AG04450 (cell line): Measurements from ENCODE around the gene FRG2B. TPM values are rescaled to one million over a fixed set of nuclear protein-coding genes. Genes with fewer than 3 reads are reported as not detected.
"Not testable (repeated sequence)": the region's sequence is repeated elsewhere in the genome, so short reads cannot be mapped to it uniquely, and the experiment has no call there.

ENCODE experiments used
- CTCF ChIA-PET: fragments of 300-600, 350-600 bp; formaldehyde crosslinking; extraction: SDS; loops from one replicate; lab custom pipeline; 2022; ENCODE audit warnings: antibody characterized with exemption, inconsistent platforms; lab: Charles Lee
- POLR2A ChIA-PET: fragments of 350-600 bp; formaldehyde crosslinking; extraction: SDS; loops from one replicate; lab custom pipeline; 2021; ENCODE audit warnings: antibody characterized with exemption, inconsistent platforms; lab: Yijun Ruan, JAX
- DNase-seq: peaks from one replicate; pipeline ENCODE4 v3.0.0-alpha.2; 2011; ENCODE audit warnings: low read depth, low spot score
- H3K27ac ChIP-seq: one replicate; pipeline ENCODE4 v1.5.1; 2012; ENCODE audit warnings: low read depth, low read length, control low read depth
- H3K27me3 ChIP-seq: one replicate; pipeline ENCODE4 v1.6.0; 2012; ENCODE audit warnings: low read length; ENCODE audit not compliant: control insufficient read depth, insufficient read depth
- H3K4me3 ChIP-seq: 2 replicates; pipeline ENCODE4 v1.5.1; 2011; ENCODE audit warnings: mild to moderate bottlenecking, low read depth, low read length, control low read depth
- H3K9me3 ChIP-seq: 2 replicates; pipeline ENCODE4 v1.5.1; 2012; ENCODE audit warnings: low read length; ENCODE audit not compliant: control insufficient read depth, insufficient read depth
- polyA minus RNA-seq: library from RNA; depleted of rRNA, polyadenylated mRNA; stranded (reverse); fragments of >200 nt; gene quantifications from 2 replicates; pipeline ENCODE4 v1.2.3, GENCODE V29; 2011; rRNA and poly(A)+ RNA removed
- polyA plus RNA-seq: library from polyadenylated mRNA; depleted of rRNA; stranded (reverse); fragments of >200 nt; gene quantifications from 2 replicates; pipeline ENCODE4 v1.2.3, GENCODE V29; 2011; rRNA removed

Gene FRG2B
- not detected in 2 replicates for polyA plus RNA-seq
- polyA minus RNA-seq, result not detected in 2 replicates

- H3K27ac ChIP-seq, H3K4me3 ChIP-seq, H3K9me3 ChIP-seq, POLR2A ChIA-PET, H3K27me3 ChIP-seq, DNase-seq, CTCF ChIA-PET: not testable (repeated sequence)
Measured at GRCh38 chr10:133626695-133627094, at the start of gene FRG2B. Gene FRG2B, minus strand, starts transcription at chr10:133626795. Its CDS starts 53 bp downstream, at chr10:133626742.

GRCh38 chr10:133667446-133667845 lies 40.9 kb upstream of the FRG2B start:
- DNase-seq, POLR2A ChIA-PET, H3K27ac ChIP-seq, H3K9me3 ChIP-seq, CTCF ChIA-PET, H3K27me3 ChIP-seq, H3K4me3 ChIP-seq: not testable (repeated sequence)

GRCh38 chr10:133663544-133664160 lies 37.1 kb upstream of the FRG2B start:
- CTCF ChIA-PET, POLR2A ChIA-PET, H3K9me3 ChIP-seq, DNase-seq, H3K27me3 ChIP-seq, H3K27ac ChIP-seq, H3K4me3 ChIP-seq: not testable (repeated sequence)

- H3K27ac ChIP-seq, H3K4me3 ChIP-seq, H3K27me3 ChIP-seq, H3K9me3 ChIP-seq, POLR2A ChIA-PET, CTCF ChIA-PET, DNase-seq: not testable (repeated sequence)
Measured at GRCh38 chr10:133661122-133661521, 34.5 kb upstream of the FRG2B start.

GRCh38 chr10:133660516-133660915 lies 33.9 kb upstream of the FRG2B start:
- CTCF ChIA-PET, H3K4me3 ChIP-seq, DNase-seq, POLR2A ChIA-PET, H3K27me3 ChIP-seq, H3K27ac ChIP-seq, H3K9me3 ChIP-seq: not testable (repeated sequence)

- DNase-seq, H3K27me3 ChIP-seq, H3K9me3 ChIP-seq, H3K4me3 ChIP-seq, CTCF ChIA-PET, H3K27ac ChIP-seq, POLR2A ChIA-PET: not testable (repeated sequence)
Measured at GRCh38 chr10:133657276-133657675, 30.7 kb upstream of the FRG2B start.

- H3K27me3 ChIP-seq, POLR2A ChIA-PET, CTCF ChIA-PET, H3K4me3 ChIP-seq, H3K27ac ChIP-seq, H3K9me3 ChIP-seq, DNase-seq: not testable (repeated sequence)
Measured at GRCh38 chr10:133648872-133649455, 22.4 kb upstream of the FRG2B start.

- H3K4me3 ChIP-seq, H3K9me3 ChIP-seq, POLR2A ChIA-PET, H3K27ac ChIP-seq, H3K27me3 ChIP-seq, CTCF ChIA-PET, DNase-seq: not testable (repeated sequence)
Measured at GRCh38 chr10:133647075-133647748, 20.6 kb upstream of the FRG2B start.

GRCh38 chr10:133637846-133638235 lies 11.2 kb upstream of the FRG2B start:
- H3K27me3 ChIP-seq, CTCF ChIA-PET, DNase-seq, H3K4me3 ChIP-seq, H3K9me3 ChIP-seq, H3K27ac ChIP-seq, POLR2A ChIA-PET: not testable (repeated sequence)

GRCh38 chr10:133637202-133637845 lies 10.7 kb upstream of the FRG2B start:
- H3K4me3 ChIP-seq, H3K27me3 ChIP-seq, CTCF ChIA-PET, DNase-seq, H3K27ac ChIP-seq, POLR2A ChIA-PET, H3K9me3 ChIP-seq: not testable (repeated sequence)

- POLR2A ChIA-PET, H3K9me3 ChIP-seq, CTCF ChIA-PET: not testable (repeated sequence)
Measured at GRCh38 chr10:133630723-133631249, 4.2 kb upstream of the FRG2B start.

More at GRCh38 chr10:133630723-133631249, 4.2 kb upstream of the FRG2B start:
- not testable (repeated sequence) for DNase-seq, H3K27ac ChIP-seq, H3K27me3 ChIP-seq, H3K4me3 ChIP-seq
